HepG2 (cell line): ENCODE data around the gene KIF23. TPM values are rescaled to one million over a fixed set of nuclear protein-coding genes. Genes with fewer than 3 reads are reported as not detected.

Experiments
- ATAC-seq: fragments of 200-7000 bp; cut with Tn5 transposase; 3 replicates; pipeline ENCODE4 v1.9.1; 2020; ENCODE audit warnings: mild to moderate bottlenecking, moderate library complexity
- BruUV-seq: library from RNA; stranded (reverse); fragments of 400-500 nt; replicated peaks from 2 replicates; lab custom pipeline; 2021; lab: Mats Ljungman, UMichigan
- CTCF ChIA-PET: fragments of 300-600 bp; formaldehyde crosslinking; extraction: SDS; loops from one replicate; lab custom pipeline; 2021; ENCODE audit warnings: low total read pairs, inconsistent platforms, low intra/inter-chr PET ratio; lab: Yijun Ruan, JAX
- POLR2A ChIA-PET: fragments of 350-600 bp; sonication (Branson Sonifier 250); formaldehyde crosslinking; loops from one replicate; lab custom pipeline; 2020; ENCODE audit warnings: antibody characterized with exemption, inconsistent platforms; lab: Yijun Ruan, JAX
- DNase-seq: peaks from one replicate; pipeline ENCODE4 v3.0.0-alpha.2; 2015; ENCODE audit warnings: low spot score
- FAIRE-seq: peaks from 3 replicates; lab custom pipeline; 2011; peaks lifted over from hg19 to GRCh38; lab: Jason Lieb, UNC
- H2AFZ ChIP-seq: one replicate; pipeline ENCODE4 v1.6.1; 2011; ENCODE audit warnings: low read length, inconsistent platforms
- H3K27ac ChIP-seq: fragments of 300-600 bp; 3 replicates; pipeline ENCODE4 v1.8.0; 2011; ENCODE audit warnings: mixed run types, mild to moderate bottlenecking, mixed read lengths, low read length, inconsistent platforms; ENCODE audit not compliant: insufficient read depth; ENCODE audit errors: extremely low read length
- H3K27me3 ChIP-seq, 2 experiments: fragments of 200-600 bp in 1 of 2; 2 replicates in 1 of 2; 3 replicates in 1 of 2; pipeline versions ENCODE4 v1.6.0 to v1.8.0; 2011; ENCODE audit warnings: low read length in 2 of 2, mild to moderate bottlenecking in 2 of 2, moderate library complexity in 2 of 2, inconsistent platforms in 1 of 2; ENCODE audit not compliant: insufficient read depth in 2 of 2, control insufficient read depth in 1 of 2
- H3K36me3 ChIP-seq, 2 experiments: fragments of 200-600 bp in 1 of 2; replicated peaks in 1 of 2; 2 replicates in 1 of 2; 3 replicates in 1 of 2; pipeline versions ENCODE4 v1.5.1 to v1.8.0; 2011; ENCODE audit warnings: low read length in 2 of 2, inconsistent platforms in 1 of 2; ENCODE audit not compliant: insufficient read depth in 2 of 2, control insufficient read depth in 1 of 2
- H3K4me1 ChIP-seq: 2 replicates; pipeline ENCODE4 v1.5.1; 2012; ENCODE audit warnings: low read length, inconsistent platforms; ENCODE audit not compliant: insufficient read depth
- H3K4me2 ChIP-seq: 2 replicates; pipeline ENCODE4 v1.6.0; 2011; ENCODE audit warnings: low read depth, low read length, inconsistent platforms
- H3K4me3 ChIP-seq, 3 experiments: fragments of 200-600 bp in 1 of 3; sonication (generic), shearing (Covaris generic) in 1 of 3; replicated peaks in 1 of 3; 2 replicates each; pipeline ENCODE4 v1.5.1; 2011 to 2016; ENCODE audit warnings: low read length in 3 of 3, inconsistent platforms in 2 of 3, low read depth in 2 of 3, mild to moderate bottlenecking in 2 of 3, control low read depth in 1 of 3, mixed read lengths in 1 of 3; ENCODE audit not compliant: insufficient read depth in 1 of 3
- H3K79me2 ChIP-seq: one replicate; pipeline ENCODE4 v1.6.1; 2011; ENCODE audit warnings: low read length, inconsistent platforms; ENCODE audit not compliant: insufficient read depth
- H3K9ac ChIP-seq: 2 replicates; pipeline ENCODE4 v1.6.0; 2011; ENCODE audit warnings: mild to moderate bottlenecking, low read depth, low read length, inconsistent platforms; ENCODE audit not compliant: insufficient read depth
- H3K9me3 ChIP-seq: 2 replicates; pipeline ENCODE4 v1.5.1; 2012; ENCODE audit warnings: mild to moderate bottlenecking, low read length
- H4K20me1 ChIP-seq: 2 replicates; pipeline ENCODE4 v1.6.0; 2011; ENCODE audit warnings: inconsistent platforms, mild to moderate bottlenecking, low read length, moderate library complexity; ENCODE audit not compliant: insufficient read depth
- ARNTL ChIP-seq: sonication (generic); formaldehyde crosslinking; IDR thresholded peaks from 2 replicates; pipeline ENCODE4 v1.4.0; 2020; ENCODE audit warnings: mild to moderate bottlenecking, missing genetic modification reagents
- ATAD3A ChIP-seq: sonication (generic); formaldehyde crosslinking; IDR thresholded peaks from 2 replicates; pipeline ENCODE4 v1.4.0; 2020; ENCODE audit warnings: missing genetic modification reagents
- CREB3 ChIP-seq: sonication (generic); formaldehyde crosslinking; IDR thresholded peaks from 2 replicates; pipeline ENCODE4 v1.5.0; 2020; ENCODE audit warnings: missing genetic modification reagents
- MAFG ChIP-seq: sonication (generic); formaldehyde crosslinking; IDR thresholded peaks from 2 replicates; pipeline ENCODE4 v1.5.1; 2020; ENCODE audit warnings: mild to moderate bottlenecking, missing genetic modification reagents
- ZFYVE20 ChIP-seq: sonication (generic); formaldehyde crosslinking; IDR thresholded peaks from 2 replicates; pipeline ENCODE4 v1.8.0; 2023; ENCODE audit warnings: low read depth, mild to moderate bottlenecking, moderate library complexity, missing genetic modification reagents, borderline replicate concordance
- ZNF546 ChIP-seq: sonication (generic); formaldehyde crosslinking; conservative IDR thresholded peaks from 2 replicates; pipeline ENCODE4 v1.8.1; 2023; ENCODE audit warnings: mild to moderate bottlenecking, missing genetic modification reagents
- ZNF569 ChIP-seq: sonication (generic); formaldehyde crosslinking; IDR thresholded peaks from 2 replicates; pipeline ENCODE4 v1.5.0; 2020; ENCODE audit warnings: mild to moderate bottlenecking, missing genetic modification reagents, moderate library complexity, borderline replicate concordance
- ZNF709 ChIP-seq: sonication (generic); formaldehyde crosslinking; IDR thresholded peaks from 2 replicates; pipeline ENCODE4 v1.5.0; 2020; ENCODE audit warnings: mild to moderate bottlenecking, missing genetic modification reagents
- ZXDC ChIP-seq: sonication (generic); formaldehyde crosslinking; IDR thresholded peaks from 2 replicates; pipeline ENCODE4 v1.5.0; 2020; ENCODE audit warnings: mild to moderate bottlenecking, missing genetic modification reagents
- ZZZ3 ChIP-seq: sonication (generic); formaldehyde crosslinking; IDR thresholded peaks from 2 replicates; pipeline ENCODE4 v1.4.0; 2020; ENCODE audit warnings: missing genetic modification reagents, mild to moderate bottlenecking, borderline replicate concordance
- WGBS: methylation state at CpG from one replicate; pipeline ENCODE4 v1.1.6; 2017; ENCODE audit warnings: low lambda C conversion rate; 5-methylcytosine and 5-hydroxymethylcytosine counted together
- in situ Hi-C: cut with HindIII; loops from 2 replicates; pipeline ENCODE4 v1.10.0; 2017; ENCODE audit warnings: low pct_unique_long_range_greater_than_20kb; ENCODE audit not compliant: extremely low pct_ligation_motif_present
- intact Hi-C: fragments of 100-400 bp; cut with micrococcal nuclease; formaldehyde crosslinking; loops from one replicate; pipeline ENCODE4 v1.10.0; 2022; ENCODE audit not compliant: unreplicated experiment
- polyA plus RNA-seq, 8 experiments: library from polyadenylated mRNA; depleted of rRNA in 3 of 8; stranded (reverse) in 7 of 8; unstranded in 1 of 8; fragments of >200 nt; fragmentation: Illumina TruSeq in 4 of 8; extraction: Trizol in 4 of 8; gene quantifications; 2 replicates each; pipeline versions ENCODE4 v1.2.1 to v1.2.3, GENCODE V29; 2011 to 2016; ENCODE audit warnings: low read depth in 4 of 8, missing spikeins in 1 of 8, mixed read lengths in 1 of 8; ENCODE audit not compliant: insufficient read depth in 1 of 8
- total RNA-seq, 5 experiments: library from RNA; depleted of rRNA; stranded (reverse); fragments of >200 nt; fragmentation: Illumina TruSeq; extraction: Trizol; gene quantifications; 2 replicates each; pipeline ENCODE4 v1.2.3, GENCODE V29; 2016; ENCODE audit warnings: low read depth in 1 of 5
- TF ChIP-seq, protein P1 (sequence below): sonication (generic); formaldehyde crosslinking; IDR thresholded peaks from 2 replicates; pipeline ENCODE4 v1.8.1; 2023; ENCODE audit warnings: mild to moderate bottlenecking, missing genetic modification reagents
- TF ChIP-seq, protein P2 (sequence below): sonication (generic); formaldehyde crosslinking; IDR thresholded peaks from 2 replicates; pipeline ENCODE4 v1.8.1; 2023; ENCODE audit warnings: missing genetic modification reagents, mild to moderate bottlenecking, borderline replicate concordance

Gene KIF23
- total and polyA plus RNA-seq, 2 of the 13 experiments (the other 11 are each of a cell fraction or from before 2014, with no cell fraction given), result 11.3 to 38.1 TPM

- no peak for FAIRE-seq
- TF ChIP-seq, protein P1, sequence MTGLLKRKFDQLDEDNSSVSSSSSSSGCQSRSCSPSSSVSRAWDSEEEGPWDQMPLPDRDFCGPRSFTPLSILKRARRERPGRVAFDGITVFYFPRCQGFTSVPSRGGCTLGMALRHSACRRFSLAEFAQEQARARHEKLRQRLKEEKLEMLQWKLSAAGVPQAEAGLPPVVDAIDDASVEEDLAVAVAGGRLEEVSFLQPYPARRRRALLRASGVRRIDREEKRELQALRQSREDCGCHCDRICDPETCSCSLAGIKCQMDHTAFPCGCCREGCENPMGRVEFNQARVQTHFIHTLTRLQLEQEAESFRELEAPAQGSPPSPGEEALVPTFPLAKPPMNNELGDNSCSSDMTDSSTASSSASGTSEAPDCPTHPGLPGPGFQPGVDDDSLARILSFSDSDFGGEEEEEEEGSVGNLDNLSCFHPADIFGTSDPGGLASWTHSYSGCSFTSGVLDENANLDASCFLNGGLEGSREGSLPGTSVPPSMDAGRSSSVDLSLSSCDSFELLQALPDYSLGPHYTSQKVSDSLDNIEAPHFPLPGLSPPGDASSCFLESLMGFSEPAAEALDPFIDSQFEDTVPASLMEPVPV, result no peak
- TF ChIP-seq ARNTL, result no peak
- Histone ChIP-seq H3K79me2 (peaks cover 7% of the 10 kb centered on the region), H3K36me3 (peaks cover 9 to 63% of the 10 kb centered on the region in 2 experiments), H3K4me2 (no peak overlapping the region), H3K9ac (no peak overlapping the region), H3K9me3 (no peaks in the 10 kb centered on the region), H2AFZ (no peak overlapping the region), H3K4me1 (peaks cover 6% of the 10 kb centered on the region; the same call in 1 of the 2 replicates), H4K20me1 (no peaks in the 10 kb centered on the region), H3K27ac (no peak overlapping the region), H3K27me3 (no peaks in the 10 kb centered on the region), H3K4me3 (no peak overlapping the region)
- CTCF ChIA-PET, result no interaction called here
- no TSS peak for BruUV-seq
- intact Hi-C loops, result no loop called here
- in situ Hi-C loops, result no loop called here
- DNase-seq, result no peak
- no peak for ATAC-seq
- POLR2A ChIA-PET, result no interaction called here
Measured at GRCh38 chr15:69421498-69421897, 7.3 kb downstream of the KIF23 start.

DNA sequence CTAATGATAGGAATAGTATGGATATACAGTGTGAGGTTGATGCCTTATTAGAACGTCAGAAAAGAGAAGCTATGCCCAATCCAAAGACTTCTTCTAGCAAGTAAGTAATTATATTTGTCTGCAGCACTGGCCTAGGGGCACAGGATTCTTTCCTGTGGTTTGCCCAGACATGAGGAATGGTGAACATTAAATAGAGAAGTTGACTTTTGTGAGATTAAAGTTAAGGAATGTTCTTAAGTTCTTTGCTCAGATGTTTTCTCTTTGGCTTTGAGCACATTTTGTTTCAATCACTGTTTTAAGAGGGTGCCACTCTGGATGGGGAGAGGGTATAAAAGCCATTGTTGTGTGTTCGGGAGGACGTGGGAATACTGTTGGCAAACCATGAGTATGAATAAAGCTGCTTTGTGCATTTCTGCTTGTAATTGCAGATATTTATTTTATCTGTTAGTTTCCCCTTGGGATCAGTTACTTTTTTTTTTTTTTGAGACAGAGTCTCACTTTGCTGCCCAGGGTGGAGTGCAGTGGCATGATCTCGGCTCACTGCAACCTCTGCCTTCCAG lies 8.3 kb downstream of the KIF23 start:
- Histone ChIP-seq H3K79me2 (peaks cover 3% of the 10 kb centered on the region), H3K27me3 (no peaks in the 10 kb centered on the region), H3K9me3 (no peaks in the 10 kb centered on the region), H2AFZ (no peak overlapping the region), H3K36me3 (peaks cover 10 to 64% of the 10 kb centered on the region in 2 experiments), H3K4me3 (no peak overlapping the region), H3K9ac (no peak overlapping the region), H3K4me2 (no peak overlapping the region), H3K27ac (no peak overlapping the region), H4K20me1 (no peaks in the 10 kb centered on the region), H3K4me1 (peaks cover under 1% of the 10 kb centered on the region; the same call in 1 of the 2 replicates)
- ChIA-PET CTCF (no interaction called here), POLR2A (no interaction called here)
- FAIRE-seq (no peak), DNase-seq (no peak), ATAC-seq (no peak)
- BruUV-seq, result no TSS peak
- in situ Hi-C loops, result no loop called here
- WGBS, result 94% methylated on average over 4 of the region's 4 CpGs
- intact Hi-C loops, result no loop called here
- no peak for TF ChIP-seq ZNF709 (CRISPR knock-in tag)
- TF ChIP-seq ATAD3A (CRISPR knock-in tag), result no peak
- no peak for TF ChIP-seq ZFYVE20 (CRISPR knock-in tag)
- TF ChIP-seq, protein P2, sequence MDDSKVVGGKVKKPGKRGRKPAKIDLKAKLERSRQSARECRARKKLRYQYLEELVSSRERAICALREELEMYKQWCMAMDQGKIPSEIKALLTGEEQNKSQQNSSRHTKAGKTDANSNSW (CRISPR knock-in tag), result no peak
- TF ChIP-seq ZXDC (CRISPR knock-in tag), result no peak
- TF ChIP-seq CREB3 (CRISPR knock-in tag), result no peak
- TF ChIP-seq ZZZ3 (CRISPR knock-in tag), result no peak
- no peak for TF ChIP-seq ZNF569 (CRISPR knock-in tag)
- TF ChIP-seq ZNF546, result no peak
- no peak for TF ChIP-seq MAFG (CRISPR knock-in tag)
